HepG2 (cell line): Measurements from ENCODE around the gene MAPK14. TPM values are rescaled to one million over a fixed set of nuclear protein-coding genes. Genes with fewer than 3 reads are reported as not detected.

Source experiments
- ATAC-seq: fragments of 200-7000 bp; cut with Tn5 transposase; 3 replicates; pipeline ENCODE4 v1.9.1; 2020; ENCODE audit warnings: mild to moderate bottlenecking, moderate library complexity
- BruUV-seq: library from RNA; stranded (reverse); fragments of 400-500 nt; replicated peaks from 2 replicates; lab custom pipeline; 2021; lab: Mats Ljungman, UMichigan
- CTCF ChIA-PET: fragments of 300-600 bp; formaldehyde crosslinking; extraction: SDS; loops from one replicate; lab custom pipeline; 2021; ENCODE audit warnings: low total read pairs, inconsistent platforms, low intra/inter-chr PET ratio; lab: Yijun Ruan, JAX
- POLR2A ChIA-PET: fragments of 350-600 bp; sonication (Branson Sonifier 250); formaldehyde crosslinking; loops from one replicate; lab custom pipeline; 2020; ENCODE audit warnings: antibody characterized with exemption, inconsistent platforms; lab: Yijun Ruan, JAX
- DNase-seq: peaks from one replicate; pipeline ENCODE4 v3.0.0-alpha.2; 2015; ENCODE audit warnings: low spot score
- FAIRE-seq: peaks from 3 replicates; lab custom pipeline; 2011; peaks lifted over from hg19 to GRCh38; lab: Jason Lieb, UNC
- H2AFZ ChIP-seq: one replicate; pipeline ENCODE4 v1.6.1; 2011; ENCODE audit warnings: low read length, inconsistent platforms
- H3K27ac ChIP-seq: fragments of 300-600 bp; 3 replicates; pipeline ENCODE4 v1.8.0; 2011; ENCODE audit warnings: mixed run types, mild to moderate bottlenecking, mixed read lengths, low read length, inconsistent platforms; ENCODE audit not compliant: insufficient read depth; ENCODE audit errors: extremely low read length
- H3K27me3 ChIP-seq, 2 experiments: fragments of 200-600 bp in 1 of 2; 2 replicates in 1 of 2; 3 replicates in 1 of 2; pipeline versions ENCODE4 v1.6.0 to v1.8.0; 2011; ENCODE audit warnings: low read length in 2 of 2, mild to moderate bottlenecking in 2 of 2, moderate library complexity in 2 of 2, inconsistent platforms in 1 of 2; ENCODE audit not compliant: insufficient read depth in 2 of 2, control insufficient read depth in 1 of 2
- H3K36me3 ChIP-seq, 2 experiments: fragments of 200-600 bp in 1 of 2; replicated peaks in 1 of 2; 2 replicates in 1 of 2; 3 replicates in 1 of 2; pipeline versions ENCODE4 v1.5.1 to v1.8.0; 2011; ENCODE audit warnings: low read length in 2 of 2, inconsistent platforms in 1 of 2; ENCODE audit not compliant: insufficient read depth in 2 of 2, control insufficient read depth in 1 of 2
- H3K4me1 ChIP-seq: 2 replicates; pipeline ENCODE4 v1.5.1; 2012; ENCODE audit warnings: low read length, inconsistent platforms; ENCODE audit not compliant: insufficient read depth
- H3K4me2 ChIP-seq: 2 replicates; pipeline ENCODE4 v1.6.0; 2011; ENCODE audit warnings: low read depth, low read length, inconsistent platforms
- H3K4me3 ChIP-seq, 3 experiments: fragments of 200-600 bp in 1 of 3; sonication (generic), shearing (Covaris generic) in 1 of 3; replicated peaks in 1 of 3; 2 replicates each; pipeline ENCODE4 v1.5.1; 2011 to 2016; ENCODE audit warnings: low read length in 3 of 3, inconsistent platforms in 2 of 3, low read depth in 2 of 3, mild to moderate bottlenecking in 2 of 3, control low read depth in 1 of 3, mixed read lengths in 1 of 3; ENCODE audit not compliant: insufficient read depth in 1 of 3
- H3K79me2 ChIP-seq: one replicate; pipeline ENCODE4 v1.6.1; 2011; ENCODE audit warnings: low read length, inconsistent platforms; ENCODE audit not compliant: insufficient read depth
- H3K9ac ChIP-seq: 2 replicates; pipeline ENCODE4 v1.6.0; 2011; ENCODE audit warnings: mild to moderate bottlenecking, low read depth, low read length, inconsistent platforms; ENCODE audit not compliant: insufficient read depth
- H3K9me3 ChIP-seq: 2 replicates; pipeline ENCODE4 v1.5.1; 2012; ENCODE audit warnings: mild to moderate bottlenecking, low read length
- H4K20me1 ChIP-seq: 2 replicates; pipeline ENCODE4 v1.6.0; 2011; ENCODE audit warnings: inconsistent platforms, mild to moderate bottlenecking, low read length, moderate library complexity; ENCODE audit not compliant: insufficient read depth
- CEBPB ChIP-seq: IDR thresholded peaks from 2 replicates; pipeline ENCODE4 v1.6.1; 2011; ENCODE audit warnings: low read depth, low read length, improper control_type of control experiment, borderline replicate concordance
- PPARG ChIP-seq: conservative IDR thresholded peaks from 2 replicates; pipeline ENCODE4 v1.6.1; 2016; ENCODE audit warnings: missing biosample characterization, missing genetic modification reagents
- SRSF4 ChIP-seq: fragments of 200-400 bp; formaldehyde crosslinking; IDR thresholded peaks from one replicate; pipeline ENCODE4 v1.6.1; 2018; ENCODE audit warnings: mild to moderate bottlenecking, low read depth, low read length, moderate library complexity; ENCODE audit not compliant: poor library complexity, severe bottlenecking
- TBL1XR1 ChIP-seq: fragments of 150-350 bp; IDR thresholded peaks from 2 replicates; pipeline ENCODE4 v1.6.1; 2014; ENCODE audit warnings: borderline replicate concordance, low read length; ENCODE audit not compliant: partially characterized antibody
- TEAD2 ChIP-seq: sonication (generic); formaldehyde crosslinking; IDR thresholded peaks from 2 replicates; pipeline ENCODE4 v1.9.0; 2021; ENCODE audit warnings: missing genetic modification reagents
- THAP11 ChIP-seq: IDR thresholded peaks from 2 replicates; pipeline ENCODE4 v1.6.1; 2016; ENCODE audit warnings: missing biosample characterization, missing genetic modification reagents
- UBTF ChIP-seq: sonication (generic); formaldehyde crosslinking; IDR thresholded peaks from 2 replicates; pipeline ENCODE4 v1.4.0; 2020; ENCODE audit warnings: mild to moderate bottlenecking, missing genetic modification reagents
- ZNF44 ChIP-seq: sonication (generic); formaldehyde crosslinking; IDR thresholded peaks from 2 replicates; pipeline ENCODE4 v1.5.1; 2020; ENCODE audit warnings: mild to moderate bottlenecking, missing genetic modification reagents
- ZSCAN29 ChIP-seq: sonication (generic); formaldehyde crosslinking; conservative IDR thresholded peaks from 2 replicates; pipeline ENCODE4 v1.4.0; 2020; ENCODE audit warnings: mild to moderate bottlenecking, missing genetic modification reagents
- WGBS: methylation state at CpG from one replicate; pipeline ENCODE4 v1.1.6; 2017; ENCODE audit warnings: low lambda C conversion rate; 5-methylcytosine and 5-hydroxymethylcytosine counted together
- in situ Hi-C: cut with HindIII; loops from 2 replicates; pipeline ENCODE4 v1.10.0; 2017; ENCODE audit warnings: low pct_unique_long_range_greater_than_20kb; ENCODE audit not compliant: extremely low pct_ligation_motif_present
- intact Hi-C: fragments of 100-400 bp; cut with micrococcal nuclease; formaldehyde crosslinking; loops from one replicate; pipeline ENCODE4 v1.10.0; 2022; ENCODE audit not compliant: unreplicated experiment
- polyA plus RNA-seq, 8 experiments: library from polyadenylated mRNA; depleted of rRNA in 3 of 8; stranded (reverse) in 7 of 8; unstranded in 1 of 8; fragments of >200 nt; fragmentation: Illumina TruSeq in 4 of 8; extraction: Trizol in 4 of 8; gene quantifications; 2 replicates each; pipeline versions ENCODE4 v1.2.1 to v1.2.3, GENCODE V29; 2011 to 2016; ENCODE audit warnings: low read depth in 4 of 8, missing spikeins in 1 of 8, mixed read lengths in 1 of 8; ENCODE audit not compliant: insufficient read depth in 1 of 8
- total RNA-seq, 5 experiments: library from RNA; depleted of rRNA; stranded (reverse); fragments of >200 nt; fragmentation: Illumina TruSeq; extraction: Trizol; gene quantifications; 2 replicates each; pipeline ENCODE4 v1.2.3, GENCODE V29; 2016; ENCODE audit warnings: low read depth in 1 of 5
- TF ChIP-seq, protein P1 (sequence below): sonication (generic); formaldehyde crosslinking; IDR thresholded peaks from 2 replicates; pipeline ENCODE4 v1.4.0; 2020; ENCODE audit warnings: missing genetic modification reagents

MAPK14 gene
- total and polyA plus RNA-seq, 2 of the 13 experiments (the other 11 are each of a cell fraction or from before 2014, with no cell fraction given), result 66.3 to 67.3 TPM

- intact Hi-C loops (no loop called here), in situ Hi-C loops (no loop called here)
- POLR2A ChIA-PET, result interaction anchor here (1.5 kb wide), 1 partner anchor 9 kb away, joined by 3 read pairs; no protein-coding TSS in a partner anchor
- ATAC-seq (no peak), FAIRE-seq (no peak), DNase-seq (no peak)
- no peak overlapping the region for H3K9ac ChIP-seq
- TF ChIP-seq, protein P1, sequence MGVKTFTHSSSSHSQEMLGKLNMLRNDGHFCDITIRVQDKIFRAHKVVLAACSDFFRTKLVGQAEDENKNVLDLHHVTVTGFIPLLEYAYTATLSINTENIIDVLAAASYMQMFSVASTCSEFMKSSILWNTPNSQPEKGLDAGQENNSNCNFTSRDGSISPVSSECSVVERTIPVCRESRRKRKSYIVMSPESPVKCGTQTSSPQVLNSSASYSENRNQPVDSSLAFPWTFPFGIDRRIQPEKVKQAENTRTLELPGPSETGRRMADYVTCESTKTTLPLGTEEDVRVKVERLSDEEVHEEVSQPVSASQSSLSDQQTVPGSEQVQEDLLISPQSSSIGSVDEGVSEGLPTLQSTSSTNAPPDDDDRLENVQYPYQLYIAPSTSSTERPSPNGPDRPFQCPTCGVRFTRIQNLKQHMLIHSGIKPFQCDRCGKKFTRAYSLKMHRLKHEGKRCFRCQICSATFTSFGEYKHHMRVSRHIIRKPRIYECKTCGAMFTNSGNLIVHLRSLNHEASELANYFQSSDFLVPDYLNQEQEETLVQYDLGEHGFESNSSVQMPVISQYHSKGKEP (CRISPR knock-in tag), result no peak
- TF ChIP-seq CEBPB (peak; percentile 57), ZSCAN29 (CRISPR knock-in tag) (no peak)
- WGBS, result 93% methylated on average over 13 of the region's 13 CpGs
- no peak overlapping the region for H3K4me3 ChIP-seq
- H3K9me3 ChIP-seq, result no peaks in the 10 kb centered on the region
- H3K36me3 ChIP-seq, result peaks cover 21 to 53% of the 10 kb centered on the region in 2 experiments
- no peak overlapping the region for H3K4me2 ChIP-seq
- H4K20me1 ChIP-seq, result no peaks in the 10 kb centered on the region
- H3K27ac ChIP-seq, result no peak overlapping the region
- H2AFZ ChIP-seq, result no peak overlapping the region
- peaks cover 33% of the 10 kb centered on the region for H3K4me1 ChIP-seq
- CTCF ChIA-PET, result no interaction called here
- no peaks in the 10 kb centered on the region for H3K27me3 ChIP-seq
- BruUV-seq, result no TSS peak
- no peaks in the 10 kb centered on the region for H3K79me2 ChIP-seq
Observed at GRCh38 chr6:36135053-36135731, 107.6 kb downstream of the MAPK14 start.

- Histone ChIP-seq H3K27ac (no peak overlapping the region), H3K9me3 (no peaks in the 10 kb centered on the region), H3K27me3 (no peaks in the 10 kb centered on the region), H3K36me3 (peaks cover 21 to 56% of the 10 kb centered on the region in 2 experiments), H3K4me3 (no peak overlapping the region), H3K4me2 (no peak overlapping the region), H3K4me1 (peaks cover 31% of the 10 kb centered on the region)
- BruUV-seq, result no TSS peak
- DNase-seq, result no peak
- CTCF ChIA-PET, result no interaction called here
- in situ Hi-C loops, result no loop called here
- 93% methylated on average over 2 of the region's 2 CpGs for WGBS
- TF ChIP-seq ZNF44 (no peak), UBTF (CRISPR knock-in tag) (no peak), TEAD2 (CRISPR knock-in tag) (no peak), THAP11 (CRISPR knock-in tag) (no peak), PPARG (no peak), SRSF4 (no peak), TBL1XR1 (no peak)
- TF ChIP-seq, all 625 proteins: peak for 0
- Histone ChIP-seq H3K79me2 (no peaks in the 10 kb centered on the region), H4K20me1 (no peaks in the 10 kb centered on the region), H3K9ac (no peak overlapping the region), H2AFZ (no peak overlapping the region)
- FAIRE-seq, result no peak
- POLR2A ChIA-PET, result interaction anchor here (1.5 kb wide), 1 partner anchor 9 kb away, joined by 3 read pairs; no protein-coding TSS in a partner anchor
- intact Hi-C loops, result no loop called here
- no peak for ATAC-seq
Observed at GRCh38 chr6:36136034-36136433, 108.4 kb downstream of the MAPK14 start.
